GM19240 (cell line): Measurements from ENCODE around the gene QRFP.
"Not testable (repeated sequence)": the region's sequence is repeated elsewhere in the genome, so short reads cannot be mapped to it uniquely, and the experiment has no call there.

Source experiments
- DNase-seq: peaks from one replicate; pipeline ENCODE4 v3.0.0; 2011; ENCODE audit warnings: low spot score; ENCODE audit not compliant: insufficient read length

The QRFP gene

GRCh38 chr9:130849356-130849755 lies 47.3 kb downstream of the QRFP start:
- no peak for DNase-seq

DNA sequence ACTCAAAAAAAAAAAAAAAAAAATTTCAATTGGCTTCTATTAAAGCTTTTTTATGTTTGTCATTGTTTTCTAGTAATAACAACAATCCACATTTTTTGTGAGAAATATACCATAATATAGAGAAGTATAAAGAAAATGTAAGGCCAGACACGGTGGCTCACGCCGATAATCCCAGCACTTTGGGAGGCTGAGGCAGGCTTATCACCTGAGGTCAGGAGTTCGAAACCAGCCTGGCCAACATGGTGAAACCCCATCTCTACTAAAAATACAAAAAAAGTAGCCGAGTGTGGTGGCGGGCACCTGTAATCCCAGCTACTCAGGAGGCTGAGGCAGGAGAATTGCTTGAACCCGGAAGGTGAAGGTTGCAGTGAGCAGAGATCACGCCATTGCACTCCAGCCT lies 48.1 kb downstream of the QRFP start:
- DNase-seq = not testable (repeated sequence)

DNA sequence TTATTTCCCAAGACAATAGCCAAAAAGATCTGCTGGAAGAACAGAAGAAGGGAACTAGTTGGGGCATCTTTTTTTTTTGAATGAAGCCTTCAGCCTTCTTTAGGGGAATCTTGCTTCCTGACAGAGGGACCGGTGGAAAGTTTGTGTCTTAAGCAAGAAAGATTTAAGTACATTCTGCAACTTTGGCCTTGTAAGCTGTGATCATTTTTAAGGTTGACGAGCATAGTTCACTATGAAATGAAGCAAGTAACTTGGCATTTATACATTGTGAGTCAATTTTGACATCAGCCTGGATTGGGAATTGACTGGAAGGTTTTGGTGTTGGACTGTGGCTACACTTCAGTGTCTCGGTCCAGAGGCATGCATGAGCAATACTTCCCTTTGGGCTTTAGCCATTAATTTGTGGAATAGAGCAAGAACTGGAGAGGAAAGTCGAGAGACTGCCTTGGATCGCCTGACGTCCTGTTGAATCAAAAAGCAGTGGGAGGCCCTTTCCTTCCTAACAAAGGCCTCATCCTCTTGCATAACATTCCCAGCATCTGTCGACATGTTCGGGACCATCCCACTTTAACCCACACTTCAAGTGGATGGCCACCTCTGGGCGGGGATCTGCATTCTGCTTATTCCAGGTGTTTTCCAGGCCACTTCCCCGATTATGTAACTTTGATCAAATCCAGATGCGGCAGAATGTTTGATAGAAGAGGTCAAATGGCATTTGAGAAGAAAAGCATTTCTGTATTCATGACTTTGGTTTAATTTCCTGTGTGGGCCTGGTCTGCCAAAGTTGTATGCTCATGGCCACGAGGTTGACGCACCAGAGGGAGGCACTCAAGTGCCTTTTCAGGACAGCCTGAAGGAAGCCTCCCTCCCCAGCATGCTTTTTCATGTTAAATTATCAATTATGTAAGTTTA lies 49.0 kb downstream of the QRFP start:
- no peak for DNase-seq

GRCh38 chr9:130846487-130847305 lies 49.9 kb downstream of the QRFP start:
- no peak for DNase-seq

- no peak for DNase-seq
Observed at GRCh38 chr9:130845901-130846481, 50.6 kb downstream of the QRFP start.

GRCh38 chr9:130845254-130845653 lies 51.4 kb downstream of the QRFP start:
- no peak for DNase-seq

DNA sequence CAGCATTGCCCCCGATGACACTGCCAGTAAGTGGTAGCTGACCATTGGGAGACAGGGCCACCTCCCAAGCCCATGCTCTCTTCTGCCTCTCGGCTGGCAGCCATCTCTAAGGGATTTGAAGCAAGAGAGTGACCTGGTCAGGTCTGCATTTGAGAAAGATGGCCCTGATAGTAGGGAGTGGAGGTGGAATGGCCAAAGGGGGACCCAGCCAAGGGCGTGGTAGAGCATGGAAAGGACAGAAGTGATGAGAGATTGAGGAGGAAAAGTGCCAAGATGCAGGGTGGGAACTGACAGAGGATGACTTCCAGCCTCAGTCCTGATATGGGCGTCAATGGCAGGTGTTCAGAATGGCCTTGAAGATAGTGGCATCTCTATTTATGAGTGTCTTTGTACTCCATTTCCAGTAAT lies 52.6 kb downstream of the QRFP start:
- no peak for DNase-seq

DNA sequence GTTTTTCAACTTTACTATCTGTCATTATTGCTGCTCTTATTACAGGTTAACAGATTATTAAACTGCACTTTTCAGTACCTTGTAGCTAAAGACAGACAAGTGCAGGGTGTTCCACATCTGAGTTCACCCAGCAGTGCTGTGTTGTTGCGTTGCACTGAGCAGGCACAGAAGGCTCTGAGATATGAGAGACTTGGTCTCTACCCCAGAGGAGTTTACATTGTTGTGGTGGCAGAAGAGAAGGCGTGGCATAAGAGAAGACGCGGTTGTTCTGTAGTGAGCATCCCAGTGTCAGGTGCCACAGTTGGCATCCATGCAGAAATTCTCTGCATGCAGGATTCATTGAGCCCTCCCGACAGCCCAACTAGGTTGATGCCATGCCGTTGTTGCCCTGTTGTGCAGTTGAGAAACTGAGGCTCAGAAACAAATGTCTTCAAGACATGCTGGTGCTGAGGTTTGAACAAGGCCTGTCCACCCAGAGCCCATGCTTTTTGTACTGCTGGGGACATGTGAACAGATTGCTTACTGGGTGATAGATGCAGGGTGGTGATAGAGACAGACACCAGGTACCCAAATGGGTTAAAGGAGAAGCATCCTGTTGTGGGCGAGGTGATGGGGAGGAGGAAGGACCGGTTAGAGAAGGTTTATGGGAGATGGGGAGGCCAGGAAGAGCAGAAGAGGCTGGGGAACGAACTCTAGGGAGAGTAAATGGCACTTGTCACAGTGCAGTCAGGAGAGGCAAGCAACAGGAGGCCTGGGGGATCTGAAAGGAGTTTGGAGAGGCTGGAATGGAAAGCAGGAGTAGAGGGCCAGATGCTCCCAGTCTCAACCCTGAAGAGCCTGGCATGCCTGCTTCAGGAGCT lies 53.3 kb downstream of the QRFP start:
- no peak for DNase-seq
